HG03565 (cell line): ENCODE measurements around the gene NEU2.
"Not testable (repeated sequence)": the region's sequence is repeated elsewhere in the genome, so short reads cannot be mapped to it uniquely, and the experiment has no call there.

Source experiments
- ATAC-seq: cut with Tn5 transposase; IDR thresholded peaks from one replicate; pipeline ENCODE4 v1.9.1; 2021; ENCODE audit warnings: mild to moderate bottlenecking, moderate library complexity; ENCODE audit not compliant: unreplicated experiment

The NEU2 gene

GRCh38 chr2:233033672-233034071 lies 1.2 kb downstream of the NEU2 start:
- ATAC-seq, result no peak

GRCh38 chr2:233034091-233034882 lies 1.8 kb downstream of the NEU2 start:
- ATAC-seq, result no peak

GRCh38 chr2:233035426-233036161 lies 3.1 kb downstream of the NEU2 start:
- no peak for ATAC-seq

GRCh38 chr2:233036162-233036838 lies 3.8 kb downstream of the NEU2 start:
- ATAC-seq, result no peak

GRCh38 chr2:233037078-233037477 lies 4.6 kb downstream of the NEU2 start:
- ATAC-seq, result no peak

GRCh38 chr2:233039212-233039845 lies 6.9 kb downstream of the NEU2 start:
- no peak for ATAC-seq

GRCh38 chr2:233039846-233040530 lies 7.5 kb downstream of the NEU2 start:
- ATAC-seq, result no peak

- ATAC-seq, result no peak
These were observed 8.1 kb downstream of the NEU2 start for GRCh38 chr2:233040571-233040970.

- no peak for ATAC-seq
These were observed 9.4 kb downstream of the NEU2 start for GRCh38 chr2:233041722-233042323.

- ATAC-seq, result no peak
These were observed 10.1 kb downstream of the NEU2 start for GRCh38 chr2:233042549-233042948.

- ATAC-seq, result no peak
These were observed 12.6 kb downstream of the NEU2 start for GRCh38 chr2:233044974-233045605.

GRCh38 chr2:233047206-233047605 lies 14.7 kb downstream of the NEU2 start:
- no peak for ATAC-seq

GRCh38 chr2:233047667-233048066 lies 15.2 kb downstream of the NEU2 start:
- no peak for ATAC-seq

- no peak for ATAC-seq
These were observed 16.2 kb downstream of the NEU2 start for GRCh38 chr2:233048569-233049193.

- ATAC-seq, result no peak
These were observed 16.8 kb downstream of the NEU2 start for GRCh38 chr2:233049194-233049761.

GRCh38 chr2:233051241-233052149 lies 19.0 kb downstream of the NEU2 start:
- no peak for ATAC-seq

- ATAC-seq, result not testable (repeated sequence)
These were observed 20.0 kb downstream of the NEU2 start for GRCh38 chr2:233052517-233052916.
